Lung (tissue), 12 donors: Measurements from ENCODE around the gene VARS1. TPM values are rescaled to one million over a fixed set of nuclear protein-coding genes. Genes with fewer than 3 reads are reported as not detected.

Experiments
- ATAC-seq: fragments of 200-7000 bp; cut with Tn5 transposase; one replicate; pipeline ENCODE4 v1.9.1; 2020; ENCODE audit warnings: moderate number of reproducible peaks; ENCODE audit not compliant: insufficient read depth, low FRiP score
- DNase-seq, 3 donors: peaks; one replicate each; pipeline ENCODE4 v3.0.0-alpha.2; 2013 to 2017
- H3K27ac ChIP-seq, 2 donors: one replicate each; pipeline ENCODE4 v1.5.1; 2013; ENCODE audit warnings: mild to moderate bottlenecking in 2 of 2, moderate library complexity in 2 of 2, control low read depth in 1 of 2, inconsistent platforms in 1 of 2, low read depth in 1 of 2, low read length in 1 of 2
- H3K27me3 ChIP-seq, 3 donors: one replicate each; pipeline ENCODE4 v1.5.1; 2013; ENCODE audit warnings: low read length in 2 of 3; ENCODE audit not compliant: control insufficient read depth in 3 of 3, insufficient read depth in 3 of 3
- H3K36me3 ChIP-seq, 4 donors: one replicate each; pipeline ENCODE4 v1.5.1; 2013; ENCODE audit warnings: low read length in 4 of 4, mild to moderate bottlenecking in 1 of 4, moderate library complexity in 1 of 4; ENCODE audit not compliant: control insufficient read depth in 4 of 4, insufficient read depth in 4 of 4
- H3K4me1 ChIP-seq, 5 donors: one replicate each; pipeline ENCODE4 v1.5.1; 2013; ENCODE audit warnings: low read length in 5 of 5, mild to moderate bottlenecking in 2 of 5, moderate library complexity in 1 of 5; ENCODE audit not compliant: control insufficient read depth in 5 of 5, insufficient read depth in 5 of 5
- H3K4me3 ChIP-seq: one replicate; pipeline ENCODE4 v1.5.1; 2013; ENCODE audit warnings: mild to moderate bottlenecking, control low read depth, moderate library complexity
- H3K9ac ChIP-seq, 2 donors: one replicate each; pipeline ENCODE4 v1.5.1; 2013; ENCODE audit warnings: low read length in 2 of 2, control low read depth in 1 of 2; ENCODE audit not compliant: insufficient read depth in 1 of 2
- H3K9me3 ChIP-seq, 4 donors: one replicate each; pipeline ENCODE4 v1.5.1; 2013; ENCODE audit warnings: low read length in 3 of 4, mild to moderate bottlenecking in 1 of 4, moderate library complexity in 1 of 4; ENCODE audit not compliant: control insufficient read depth in 4 of 4, insufficient read depth in 3 of 4
- WGBS, 2 donors: extraction: QIAGEN DNeasy Blood & Tissue Kit; methylation state at CpG; one replicate each; pipeline ENCODE4 v1.1.7; 2013; 5-methylcytosine and 5-hydroxymethylcytosine counted together
- polyA plus RNA-seq, 2 donors: library from polyadenylated mRNA; stranded (reverse); fragments of 200-250 nt; gene quantifications; one replicate each; pipeline ENCODE4 v1.2.1, GENCODE V29; 2013
- total RNA-seq, 2 donors: library from RNA; depleted of rRNA in 1 of 2; stranded (reverse); fragments of >200 nt in 1 of 2; gene quantifications; one replicate each; pipeline ENCODE4 v1.2.1, GENCODE V29; 2014 to 2021
- TF ChIP-seq, protein P1 (sequence below): IDR thresholded peaks from 2 replicates; pipeline ENCODE4 v1.5.1; 2012; ENCODE audit warnings: mild to moderate bottlenecking; ENCODE audit errors: control extremely low read depth, extremely low read depth
- donor health status: control.
- donor health status: control.
- donor health status: Bipolar disorder and iron deficiency.
- donor health status: healthy.
- donor health status: DM: yes; HTN: yes; CAD: no.

VARS1 gene
- total and polyA plus RNA-seq, 4 donors = 32.2 to 95.4 (median 41.0) TPM

DNA sequence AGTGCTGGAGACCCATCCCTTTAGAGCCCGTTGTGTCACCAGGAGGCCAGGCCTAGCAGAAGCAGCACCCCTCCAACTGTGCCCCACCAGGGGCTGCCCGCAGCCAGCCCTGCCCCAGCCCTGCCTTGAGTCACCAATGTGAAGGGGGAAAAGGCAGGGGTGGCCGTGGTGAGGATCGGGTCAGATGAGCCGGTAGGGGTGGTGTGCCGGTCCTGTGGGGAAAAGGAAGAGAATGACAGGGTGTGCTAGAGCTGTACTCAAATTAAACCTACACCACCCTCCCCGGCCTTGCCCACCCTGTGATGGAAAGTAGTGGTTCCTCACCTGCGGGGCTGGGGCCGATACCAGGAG is 30.0 kb downstream of the VARS1 start:
- DNase-seq (no peak), ATAC-seq (no peak)
- TF ChIP-seq, protein P1, sequence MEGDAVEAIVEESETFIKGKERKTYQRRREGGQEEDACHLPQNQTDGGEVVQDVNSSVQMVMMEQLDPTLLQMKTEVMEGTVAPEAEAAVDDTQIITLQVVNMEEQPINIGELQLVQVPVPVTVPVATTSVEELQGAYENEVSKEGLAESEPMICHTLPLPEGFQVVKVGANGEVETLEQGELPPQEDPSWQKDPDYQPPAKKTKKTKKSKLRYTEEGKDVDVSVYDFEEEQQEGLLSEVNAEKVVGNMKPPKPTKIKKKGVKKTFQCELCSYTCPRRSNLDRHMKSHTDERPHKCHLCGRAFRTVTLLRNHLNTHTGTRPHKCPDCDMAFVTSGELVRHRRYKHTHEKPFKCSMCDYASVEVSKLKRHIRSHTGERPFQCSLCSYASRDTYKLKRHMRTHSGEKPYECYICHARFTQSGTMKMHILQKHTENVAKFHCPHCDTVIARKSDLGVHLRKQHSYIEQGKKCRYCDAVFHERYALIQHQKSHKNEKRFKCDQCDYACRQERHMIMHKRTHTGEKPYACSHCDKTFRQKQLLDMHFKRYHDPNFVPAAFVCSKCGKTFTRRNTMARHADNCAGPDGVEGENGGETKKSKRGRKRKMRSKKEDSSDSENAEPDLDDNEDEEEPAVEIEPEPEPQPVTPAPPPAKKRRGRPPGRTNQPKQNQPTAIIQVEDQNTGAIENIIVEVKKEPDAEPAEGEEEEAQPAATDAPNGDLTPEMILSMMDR = no peak
- H3K36me3 ChIP-seq = no peaks in the 10 kb centered on the region
- no peak overlapping the region for H3K9ac ChIP-seq
- no peak overlapping the region for H3K4me3 ChIP-seq
- WGBS, 2 donors = 84 to 88% methylated on average over 9 of the region's 9 CpGs
- no peak overlapping the region for H3K27ac ChIP-seq
- no peaks in the 10 kb centered on the region for H3K27me3 ChIP-seq
- H3K4me1 ChIP-seq = peaks cover 0 to 6% (median 0%) of the 10 kb centered on the region in 5 donors
- H3K9me3 ChIP-seq = peaks cover 0 to 2% (median 0%) of the 10 kb centered on the region in 4 donors

DNA sequence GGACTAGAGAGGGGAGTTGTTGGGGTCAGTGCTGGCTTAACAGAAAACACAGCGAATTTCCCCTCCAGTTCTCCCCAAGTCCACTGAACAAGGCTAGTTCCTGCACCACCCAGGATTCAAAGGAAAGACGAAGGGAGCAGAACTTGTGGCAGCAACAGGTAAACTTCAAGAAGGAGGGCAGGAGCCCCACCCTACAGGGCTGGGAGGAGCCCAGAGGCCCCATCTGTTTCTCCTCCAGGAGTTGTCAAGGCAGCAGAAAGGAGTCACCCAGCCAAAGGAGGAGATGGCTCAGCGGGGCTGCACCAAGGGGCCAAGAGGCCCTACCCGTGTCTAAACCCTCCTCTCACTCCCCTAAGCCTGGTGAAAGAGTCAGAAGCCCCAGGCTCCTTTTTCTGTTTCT is 31.4 kb downstream of the VARS1 start:
- WGBS, 2 donors = 85 to 97% methylated on average over 4 of the region's 4 CpGs
- Histone ChIP-seq H3K9ac (no peak overlapping the region), H3K27me3 (no peaks in the 10 kb centered on the region), H3K4me3 (no peak overlapping the region), H3K4me1 (peaks cover 0 to 6% (median 0%) of the 10 kb centered on the region in 5 donors), H3K27ac (no peak overlapping the region), H3K36me3 (peaks cover 0 to 3% (median 0%) of the 10 kb centered on the region in 4 donors), H3K9me3 (no peaks in the 10 kb centered on the region)
- DNase-seq (no peak), ATAC-seq (no peak)
- TF ChIP-seq, protein P1 = no peak

DNA sequence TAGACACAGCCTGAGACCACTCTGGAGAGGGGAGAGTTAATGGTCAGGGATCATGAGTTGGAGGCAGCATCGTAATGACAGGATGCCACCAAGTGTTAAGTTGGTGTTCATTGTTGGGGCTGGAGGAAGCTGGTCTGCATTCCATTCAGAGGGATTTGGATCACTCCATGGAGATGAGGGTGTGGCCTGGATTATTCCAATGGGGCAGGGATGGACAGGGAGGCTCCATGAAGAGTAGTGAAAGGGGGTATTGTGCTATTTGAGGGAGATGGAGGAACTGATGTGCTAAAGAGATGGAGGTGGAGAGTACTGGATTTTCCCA is 32.0 kb downstream of the VARS1 start:
- TF ChIP-seq, protein P1 = no peak
- no peaks in the 10 kb centered on the region for H3K27me3 ChIP-seq
- no peak for ATAC-seq

More for the DNA sequence above, 32.0 kb downstream of the VARS1 start:
- no peak overlapping the region for H3K9ac ChIP-seq
- no peak overlapping the region for H3K4me3 ChIP-seq
- peak; percentile 17 to 49 (median 44) for DNase-seq
- WGBS, 2 donors = 30 to 48% methylated on average over 1 of the region's 1 CpG
- H3K36me3 ChIP-seq = peaks cover 0 to 3% (median 0%) of the 10 kb centered on the region in 4 donors
- peaks cover 0 to 6% (median 0%) of the 10 kb centered on the region in 5 donors for H3K4me1 ChIP-seq
- H3K27ac ChIP-seq = peak overlapping the region in 1 of 2 donors; percentile 54
- no peaks in the 10 kb centered on the region for H3K9me3 ChIP-seq
